ENCODE results near the gene PRR30.
A peak's percentile ranks its signal among the peaks of the same experiment; 100 is the strongest.
"Not testable (repeated sequence)": the region's sequence is repeated elsewhere in the genome, so short reads cannot be mapped to it uniquely, and the experiment has no call there.

The PRR30 gene

GRCh38 chr2:27139310-27139709 is at the start of gene PRR30:
Gene PRR30 (minus strand): TSS chr2:27139410. CDS start chr2:27138329, 1,081 bp downstream.
- no peak for DNase-seq

GRCh38 chr2:27186613-27187345 is 47.6 kb upstream of the PRR30 start:
- DNase-seq: no peak

GRCh38 chr2:27185331-27186026 is 46.3 kb upstream of the PRR30 start:
- DNase-seq: peak; percentile 76

- DNase-seq: no peak
These were observed 44.9 kb upstream of the PRR30 start for GRCh38 chr2:27184115-27184514.

- DNase-seq: no peak
These were observed 43.1 kb upstream of the PRR30 start for GRCh38 chr2:27182346-27182745.

- no peak for DNase-seq
These were observed 40.3 kb upstream of the PRR30 start for GRCh38 chr2:27179344-27180000.

- DNase-seq: no peak
These were observed 39.3 kb upstream of the PRR30 start for GRCh38 chr2:27178469-27178868.

- DNase-seq: no peak
These were observed 38.5 kb upstream of the PRR30 start for GRCh38 chr2:27177441-27178351.

GRCh38 chr2:27175781-27176180 is 36.6 kb upstream of the PRR30 start:
- DNase-seq: not testable (repeated sequence)

- DNase-seq: no peak
These were observed 36.1 kb upstream of the PRR30 start for GRCh38 chr2:27175330-27175729.

GRCh38 chr2:27174638-27175037 is 35.4 kb upstream of the PRR30 start:
- DNase-seq: no peak

- DNase-seq: no peak
These were observed 32.2 kb upstream of the PRR30 start for GRCh38 chr2:27171351-27171848.

GRCh38 chr2:27170581-27171337 is 31.5 kb upstream of the PRR30 start:
- no peak for DNase-seq

GRCh38 chr2:27164960-27165763 is 26.0 kb upstream of the PRR30 start:
- no peak for DNase-seq

- no peak for DNase-seq
These were observed 23.2 kb upstream of the PRR30 start for GRCh38 chr2:27162151-27163121.

GRCh38 chr2:27160191-27160590 is 21.0 kb upstream of the PRR30 start:
- no peak for DNase-seq

GRCh38 chr2:27159271-27159670 is 20.1 kb upstream of the PRR30 start:
- DNase-seq: no peak

GRCh38 chr2:27158468-27158867 is 19.3 kb upstream of the PRR30 start:
- no peak for DNase-seq

- DNase-seq: peak; percentile 44
These were observed 15.9 kb upstream of the PRR30 start for GRCh38 chr2:27155069-27155520.

GRCh38 chr2:27154488-27154887 is 15.3 kb upstream of the PRR30 start:
- no peak for DNase-seq
